GM10266 (cell line): ENCODE measurements around the gene TECRL.

ENCODE experiments used
- DNase-seq: peaks from one replicate; pipeline ENCODE4 v3.0.0; 2012; ENCODE audit errors: extremely low spot score
- TF ChIP-seq, protein P1 (sequence below): IDR thresholded peaks from 2 replicates; pipeline ENCODE4 v1.5.1; 2012; ENCODE audit warnings: mild to moderate bottlenecking, low read depth; ENCODE audit not compliant: control insufficient read depth, insufficient read depth; ENCODE audit errors: missing control alignments

The TECRL gene

DNA sequence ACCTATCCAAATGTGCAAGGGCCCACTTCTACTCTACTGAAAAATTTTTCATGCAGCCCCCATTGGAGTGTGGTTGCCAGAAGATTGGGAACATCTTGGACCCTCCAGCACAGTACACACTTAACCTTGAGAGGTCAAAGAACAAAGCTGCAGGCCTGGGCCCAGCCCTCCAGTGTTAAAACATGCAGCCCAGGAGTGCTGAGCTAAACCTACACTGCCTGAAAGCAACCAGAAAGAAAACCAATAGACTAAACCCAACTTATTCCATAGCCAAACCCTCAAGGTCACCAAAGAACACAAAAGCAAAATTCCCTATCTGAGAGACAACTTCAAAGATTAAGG is 47.9 kb downstream of the TECRL start:
- TF ChIP-seq, protein P1, sequence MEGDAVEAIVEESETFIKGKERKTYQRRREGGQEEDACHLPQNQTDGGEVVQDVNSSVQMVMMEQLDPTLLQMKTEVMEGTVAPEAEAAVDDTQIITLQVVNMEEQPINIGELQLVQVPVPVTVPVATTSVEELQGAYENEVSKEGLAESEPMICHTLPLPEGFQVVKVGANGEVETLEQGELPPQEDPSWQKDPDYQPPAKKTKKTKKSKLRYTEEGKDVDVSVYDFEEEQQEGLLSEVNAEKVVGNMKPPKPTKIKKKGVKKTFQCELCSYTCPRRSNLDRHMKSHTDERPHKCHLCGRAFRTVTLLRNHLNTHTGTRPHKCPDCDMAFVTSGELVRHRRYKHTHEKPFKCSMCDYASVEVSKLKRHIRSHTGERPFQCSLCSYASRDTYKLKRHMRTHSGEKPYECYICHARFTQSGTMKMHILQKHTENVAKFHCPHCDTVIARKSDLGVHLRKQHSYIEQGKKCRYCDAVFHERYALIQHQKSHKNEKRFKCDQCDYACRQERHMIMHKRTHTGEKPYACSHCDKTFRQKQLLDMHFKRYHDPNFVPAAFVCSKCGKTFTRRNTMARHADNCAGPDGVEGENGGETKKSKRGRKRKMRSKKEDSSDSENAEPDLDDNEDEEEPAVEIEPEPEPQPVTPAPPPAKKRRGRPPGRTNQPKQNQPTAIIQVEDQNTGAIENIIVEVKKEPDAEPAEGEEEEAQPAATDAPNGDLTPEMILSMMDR: no peak
- no peak for DNase-seq

DNA sequence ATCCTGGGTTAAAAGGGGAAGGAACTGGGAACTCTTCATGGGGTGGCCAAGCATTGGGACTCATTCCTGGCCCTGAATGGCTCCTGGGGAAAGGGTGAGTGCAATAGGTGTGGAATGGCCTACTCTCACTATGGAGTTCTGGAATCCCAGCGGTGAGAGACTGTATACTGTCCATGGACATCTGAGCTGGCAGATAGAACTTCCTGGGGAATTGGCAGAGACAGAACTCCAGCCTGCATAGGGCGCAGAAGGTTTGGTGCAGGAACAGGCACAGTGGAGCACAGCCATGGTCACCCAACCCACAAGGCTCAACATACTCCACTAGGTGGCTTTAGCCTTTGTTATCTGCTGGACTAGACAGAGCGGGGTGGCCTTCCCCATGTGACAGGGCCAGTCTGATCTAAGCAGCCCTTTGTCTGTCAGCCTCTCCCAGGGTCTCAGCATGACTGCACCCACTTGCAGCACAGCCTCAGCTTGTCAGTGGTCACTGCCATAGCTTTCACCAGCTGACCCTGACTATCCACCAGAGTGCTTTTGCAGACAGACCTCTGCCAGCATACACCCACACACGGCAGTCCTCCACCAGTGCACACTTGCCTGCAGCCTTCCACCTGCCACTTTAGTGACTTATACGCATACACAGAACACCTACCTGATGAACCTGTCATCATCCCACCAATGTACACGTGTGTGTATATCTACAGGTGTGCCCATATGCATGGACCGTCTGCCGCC is 48.4 kb downstream of the TECRL start:
- TF ChIP-seq, protein P1: no peak
- no peak for DNase-seq

DNA sequence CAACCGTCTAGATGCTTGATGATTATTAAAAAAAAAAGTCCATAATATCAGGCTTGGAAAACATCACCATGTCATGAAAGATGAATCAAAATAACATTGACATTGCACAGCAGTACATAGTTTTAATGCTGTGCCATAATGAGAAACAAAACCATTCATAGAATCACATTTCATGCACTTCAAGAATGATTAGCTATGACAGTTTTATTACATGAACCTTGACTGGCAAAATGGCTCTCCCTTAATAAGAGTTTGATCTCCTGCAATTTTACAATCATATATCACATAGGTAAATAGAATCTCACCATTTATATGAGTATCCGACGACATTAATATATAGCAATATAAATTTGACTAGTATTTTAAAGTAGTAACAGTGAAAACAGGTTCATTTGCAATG is 49.8 kb downstream of the TECRL start:
- no peak for DNase-seq
- TF ChIP-seq, protein P1: no peak

DNA sequence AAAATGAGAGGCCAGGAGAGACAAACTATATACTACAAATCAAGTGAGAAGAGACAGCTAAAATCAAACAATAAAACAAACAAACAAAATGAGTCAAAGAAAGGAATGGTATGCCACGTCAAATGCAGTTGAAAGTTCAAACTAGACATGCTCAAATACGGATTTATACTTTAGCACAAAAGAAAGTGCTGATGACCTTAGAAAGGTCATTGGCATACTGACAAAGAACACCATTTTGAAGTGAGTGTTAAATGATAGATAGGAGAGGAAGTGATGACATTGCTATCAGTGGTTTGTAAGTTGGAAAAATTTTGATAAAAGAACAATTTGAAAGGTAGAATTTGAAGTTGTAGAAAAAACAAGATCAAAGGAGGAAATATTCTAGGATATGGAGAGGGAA is 55.3 kb downstream of the TECRL start:
- no peak for DNase-seq
- TF ChIP-seq, protein P1: no peak

DNA sequence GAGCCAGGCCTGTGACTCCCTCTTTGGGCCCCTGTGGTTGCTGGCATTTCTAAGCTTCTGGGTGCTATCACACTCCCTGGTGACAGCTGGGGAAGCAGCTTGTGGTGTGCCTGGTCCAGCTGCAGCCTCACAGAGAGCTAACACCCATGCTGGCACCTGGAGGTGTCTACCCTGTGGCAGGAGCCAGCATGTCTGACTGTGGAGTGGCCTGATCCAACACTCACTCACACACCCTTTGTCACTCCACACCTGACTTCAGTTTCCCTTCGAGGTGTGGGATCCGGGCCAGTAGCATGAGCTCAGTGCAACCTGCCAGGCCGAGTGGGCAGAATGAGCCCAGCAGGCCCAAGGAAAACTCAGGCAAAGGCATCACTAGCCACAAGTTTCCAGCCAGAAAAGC is 67.5 kb downstream of the TECRL start:
- DNase-seq: no peak
- TF ChIP-seq, protein P1: no peak

DNA sequence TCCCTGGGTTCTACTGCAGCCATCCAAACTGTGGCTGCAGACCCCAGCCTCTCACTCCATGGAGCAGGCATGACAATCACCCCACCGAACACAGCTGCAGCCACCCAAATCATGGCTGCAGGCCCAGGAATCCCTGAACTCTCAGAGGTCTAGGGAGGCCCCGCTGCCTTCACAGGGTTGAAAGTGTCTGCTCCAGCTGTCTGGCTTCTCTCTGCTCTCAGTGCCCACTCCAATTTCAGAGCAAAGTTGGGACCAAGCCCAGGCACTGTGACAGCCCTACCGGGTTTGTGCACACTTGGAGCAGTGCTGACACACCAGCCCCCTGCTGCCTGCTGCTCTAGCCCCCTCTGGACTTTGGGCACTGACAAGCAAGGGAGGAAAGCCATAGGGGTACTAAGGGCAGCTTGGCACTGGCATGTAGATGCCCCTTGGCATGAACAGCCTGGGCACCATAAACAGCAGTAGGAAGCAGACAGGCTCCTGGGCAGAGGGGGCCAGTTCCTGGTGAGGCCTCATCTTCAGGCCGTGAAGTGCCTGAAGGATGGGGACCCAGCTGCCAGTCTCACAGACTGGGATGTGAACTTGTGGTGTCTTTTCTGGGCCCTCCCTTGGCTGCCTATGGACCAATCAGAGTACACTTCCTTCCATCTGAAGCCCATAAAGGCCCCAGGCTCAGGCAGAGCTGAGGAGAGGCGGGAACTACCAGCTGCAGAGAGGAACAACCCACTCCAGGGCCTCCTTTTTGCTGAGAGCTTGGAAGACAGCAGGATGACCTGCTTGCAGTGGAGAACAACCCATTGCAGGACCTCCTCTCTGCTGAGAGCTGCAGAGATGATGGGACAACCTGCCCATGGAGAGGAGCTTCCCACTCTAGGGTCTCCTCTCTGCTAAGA is 68.8 kb downstream of the TECRL start:
- no peak for DNase-seq
- TF ChIP-seq, protein P1: no peak

DNA sequence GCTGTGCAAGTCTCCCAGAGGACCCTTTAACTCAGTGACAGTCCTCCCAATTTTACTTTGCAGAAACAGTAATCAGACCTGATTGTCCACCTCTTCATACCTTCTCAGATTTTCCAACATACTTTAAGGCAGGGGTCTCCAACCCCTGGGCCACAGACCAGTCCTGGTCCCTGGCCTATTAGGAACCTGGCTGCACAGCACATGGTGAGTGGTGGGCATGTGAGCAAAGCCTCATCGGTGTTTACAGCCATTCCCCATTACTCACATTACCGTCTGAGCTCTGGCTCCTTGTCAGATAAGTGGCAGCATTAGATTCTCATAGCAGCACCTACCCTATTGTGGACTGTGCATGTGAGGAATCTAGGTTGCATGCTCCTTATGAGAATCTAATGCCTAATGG is 74.3 kb downstream of the TECRL start:
- DNase-seq: no peak
- TF ChIP-seq, protein P1: no peak
